NCI-H187 (cell line): Measurements from ENCODE around the gene NMRAL1.

ENCODE experiments used
- DNase-seq, 2 experiments: peaks; one replicate each; lab custom pipeline; 2025; lab: John Stamatoyannopoulos, UW

Gene NMRAL1

DNA sequence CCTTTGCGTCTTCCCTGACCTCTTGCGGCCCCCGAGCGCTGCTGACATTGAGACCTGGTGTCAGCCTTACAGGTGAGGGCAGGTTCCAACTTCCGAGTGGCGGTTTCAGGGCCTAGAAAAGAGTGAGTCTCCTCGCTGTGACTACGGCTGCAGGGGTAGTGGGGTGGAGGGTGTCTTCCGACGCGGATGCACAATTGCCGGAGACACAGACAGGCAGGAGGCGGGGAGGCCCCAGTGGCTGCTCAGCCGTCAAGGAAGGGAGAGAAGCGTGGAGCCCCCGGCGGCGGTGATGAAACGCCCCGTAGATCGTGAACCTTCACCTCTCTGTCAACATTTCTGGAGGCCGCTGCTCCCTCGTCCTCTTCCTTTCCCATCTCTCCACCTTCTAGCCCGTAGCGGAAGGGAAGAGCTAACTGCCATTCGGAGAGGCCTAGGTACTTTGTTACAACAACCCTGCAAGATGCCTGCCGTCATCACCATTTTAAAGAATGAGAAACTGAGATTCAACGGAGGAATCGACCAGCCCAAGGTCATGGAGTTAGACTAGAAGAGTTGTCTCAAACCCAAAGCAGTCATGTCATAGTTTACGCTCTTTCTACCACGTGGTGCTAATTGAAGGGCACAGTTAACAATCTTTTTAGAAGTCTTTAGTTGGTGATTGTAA is 48.3 kb downstream of the NMRAL1 start:
- no peak for DNase-seq

DNA sequence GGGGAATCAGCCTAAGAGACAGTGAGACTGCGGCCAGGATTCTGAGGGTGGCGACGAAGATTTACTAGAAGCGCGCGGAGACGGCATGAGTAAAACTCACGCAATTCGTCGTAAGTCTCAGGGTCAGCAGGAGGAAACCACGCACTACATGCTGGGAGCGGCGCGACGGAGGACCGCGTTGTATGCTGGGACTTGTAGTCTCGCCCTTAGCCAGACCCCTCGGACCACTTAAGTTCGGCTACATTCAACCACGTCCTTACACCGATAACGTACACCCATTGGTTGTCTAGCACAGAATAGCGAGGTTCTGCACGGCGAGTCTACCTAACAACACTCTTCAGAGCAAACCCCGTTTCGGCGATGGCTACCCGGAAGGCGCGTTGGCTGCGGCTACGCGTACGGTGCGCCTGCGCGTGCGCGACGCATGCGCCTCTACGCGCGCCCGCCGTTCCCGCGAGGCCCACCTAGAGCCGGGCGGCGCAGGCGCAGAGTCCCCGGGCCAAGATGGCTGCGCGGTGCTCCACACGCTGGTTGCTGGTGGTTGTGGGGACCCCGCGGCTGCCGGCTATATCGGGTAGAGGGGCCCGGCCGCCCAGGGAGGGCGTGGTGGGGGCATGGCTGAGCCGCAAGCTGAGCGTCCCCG is 48.9 kb downstream of the NMRAL1 start, which contains the start of gene DNAJA3:
Gene DNAJA3 (plus strand): TSS at position 491 of the 643 bp plus-strand sequence. CDS start 14 bp downstream, at position 505.
- peak; percentile 67 to 74 for DNase-seq

GRCh38 chr16:4420505-4421105 is 53.8 kb downstream of the NMRAL1 start:
- no peak for DNase-seq

GRCh38 chr16:4419402-4419959 is 54.9 kb downstream of the NMRAL1 start:
- DNase-seq = no peak

DNA sequence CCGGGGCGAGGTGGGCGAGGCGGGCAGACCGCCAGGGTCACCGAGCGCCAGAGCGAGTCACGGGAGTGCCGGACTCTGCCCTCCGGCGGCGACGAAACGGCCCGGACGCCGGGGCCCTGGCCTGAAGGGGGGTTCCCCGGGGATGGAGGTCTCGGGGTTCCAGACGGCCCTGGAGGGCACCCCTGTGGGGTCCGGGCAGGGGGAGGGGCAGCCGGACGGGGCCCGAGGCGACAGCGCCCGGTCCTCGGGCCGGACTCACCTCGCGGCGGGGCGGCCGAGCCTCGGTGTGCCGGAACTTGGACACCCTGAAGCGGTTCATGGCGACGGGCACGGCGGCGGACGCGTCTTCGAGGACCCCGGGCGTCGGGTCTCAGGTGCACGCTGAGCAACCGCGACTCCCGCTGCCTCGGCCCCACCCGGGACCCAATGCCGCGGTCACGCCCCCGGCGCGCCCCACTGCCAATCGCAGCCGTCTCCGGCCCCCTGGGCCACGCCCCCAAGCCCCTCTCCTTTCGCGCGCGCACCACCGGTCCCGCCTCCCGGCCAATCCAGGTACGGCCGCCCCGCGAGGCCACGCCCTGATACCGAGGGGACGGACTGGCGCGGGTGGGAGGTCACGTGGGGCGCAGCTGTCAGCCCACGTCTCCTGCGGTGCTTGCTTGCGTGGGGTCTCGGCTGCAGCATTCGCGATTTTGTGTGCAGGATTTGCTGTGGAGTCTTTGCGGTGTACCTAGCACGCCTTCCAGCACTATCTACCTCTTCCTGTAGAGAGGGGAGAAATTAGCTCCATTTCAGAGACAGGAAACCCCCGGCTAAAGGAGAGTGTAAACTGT is 58.0 kb downstream of the NMRAL1 start, which contains the start of gene CORO7:
Gene CORO7 (minus strand): TSS at position 397 of the 833 bp plus-strand sequence. CDS start 78 bp downstream, at position 319.
- DNase-seq = peak; percentile 65 to 89

DNA sequence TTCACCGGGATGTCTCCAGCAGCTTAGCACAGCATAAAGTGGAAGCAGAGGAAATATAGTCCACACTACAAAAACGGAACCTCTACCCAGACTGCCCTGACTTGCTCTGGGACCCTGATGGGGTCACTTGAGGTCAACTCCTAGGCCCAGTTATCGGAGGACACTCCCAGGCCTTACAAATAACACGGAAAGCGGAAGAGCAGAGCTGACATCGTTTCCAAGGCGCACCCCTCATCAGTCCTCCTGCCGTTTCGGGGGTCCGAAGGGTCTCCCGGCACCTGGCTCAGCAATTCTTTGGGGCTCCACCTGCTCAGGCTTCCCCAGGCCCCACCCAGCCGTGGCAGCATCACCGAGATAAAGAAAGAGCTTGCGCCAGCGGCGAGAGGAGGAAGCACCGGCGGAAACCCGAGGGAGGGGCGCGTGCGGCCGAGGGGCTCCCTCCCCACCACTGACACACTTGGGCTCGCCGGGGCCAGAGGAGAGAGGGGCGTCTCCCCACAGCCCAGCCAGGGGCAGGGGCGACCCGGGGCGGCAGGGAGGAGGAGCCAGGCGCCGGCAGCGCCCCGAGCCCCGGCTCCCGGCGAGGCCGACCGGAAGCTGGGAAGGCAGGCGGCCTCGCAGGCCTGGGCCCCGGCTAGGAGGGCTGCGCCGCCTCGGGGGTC is 58.8 kb downstream of the NMRAL1 start:
- no peak for DNase-seq

DNA sequence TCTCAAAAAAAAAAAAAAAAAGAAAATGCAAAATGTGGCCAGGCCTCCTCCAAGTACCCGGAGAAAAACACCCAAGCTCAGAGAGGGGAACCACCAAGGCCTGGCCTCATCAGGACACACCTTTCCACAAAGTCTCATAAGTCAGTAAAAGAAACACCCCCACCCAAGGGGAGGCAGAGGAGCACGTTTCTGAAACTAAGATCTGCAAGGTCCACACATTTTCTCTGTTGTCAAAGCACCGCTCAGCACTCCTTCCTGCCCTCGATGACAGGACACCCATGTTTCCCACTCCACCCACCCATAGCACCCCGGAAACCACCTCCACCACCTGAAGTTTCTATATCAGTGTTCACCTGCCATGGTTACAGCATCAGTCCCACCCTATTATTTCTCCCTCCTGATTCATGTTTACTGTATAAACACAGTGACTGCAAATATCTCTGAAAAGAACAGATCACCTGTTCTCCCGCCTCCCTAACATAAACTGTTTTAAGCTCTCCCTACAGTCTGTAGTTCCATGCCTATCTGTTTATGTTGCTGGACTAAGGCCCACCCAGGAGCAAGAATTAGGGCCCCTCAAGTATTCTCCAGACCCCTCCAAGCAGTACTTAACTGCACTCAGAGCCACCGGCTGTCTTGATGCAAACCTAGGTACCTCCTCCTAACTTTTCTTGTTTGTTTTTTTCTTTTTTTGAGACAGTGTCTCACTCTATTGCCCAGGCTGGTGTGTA is 60.1 kb downstream of the NMRAL1 start:
- no peak for DNase-seq

DNA sequence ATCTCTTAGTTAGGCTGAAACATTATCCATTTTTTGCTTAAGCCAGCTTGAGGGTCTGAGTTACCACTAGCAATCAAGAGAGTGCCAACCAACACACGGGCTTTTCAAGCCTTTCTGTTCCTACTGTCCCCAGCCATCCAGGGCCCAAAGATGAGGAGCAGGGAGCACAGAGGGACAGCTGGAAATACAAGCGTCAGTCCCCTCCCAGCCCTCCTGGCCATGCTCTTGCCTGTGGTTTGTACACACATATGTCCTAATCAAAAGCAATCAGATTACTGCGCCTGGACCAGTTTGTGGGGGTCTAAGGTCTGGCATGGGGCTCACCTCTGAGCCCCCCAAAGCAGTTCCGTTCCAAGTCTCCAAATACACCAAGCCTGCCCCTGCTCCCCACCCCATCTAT is 61.6 kb downstream of the NMRAL1 start:
- no peak for DNase-seq

DNA sequence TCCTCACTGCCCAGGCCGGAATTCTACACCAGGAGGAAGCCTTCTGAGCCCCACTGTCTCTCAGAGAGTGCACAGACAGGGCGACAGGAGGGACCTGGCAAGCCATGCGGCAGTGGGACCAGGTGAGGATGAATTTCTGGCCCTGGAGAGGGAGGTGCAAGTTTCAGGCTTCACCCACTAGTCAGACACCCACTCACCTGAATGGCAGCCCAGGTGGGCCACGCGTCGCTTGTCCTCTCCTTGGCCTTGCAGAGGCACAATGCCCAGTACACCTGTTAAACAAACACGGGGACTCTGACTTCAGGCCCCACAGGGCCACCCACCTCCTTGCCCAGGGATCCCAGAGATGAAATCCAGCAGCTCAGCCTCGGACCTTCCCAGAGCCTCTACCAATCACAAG is 62.3 kb downstream of the NMRAL1 start:
- no peak for DNase-seq
